SK-N-SH (cell line): ENCODE results near the gene EBNA1BP2. TPM values are rescaled to one million over a fixed set of nuclear protein-coding genes. Genes with fewer than 3 reads are reported as not detected.

Experiments used
- CTCF ChIA-PET: fragments of 300-600, 350-600 bp; formaldehyde crosslinking; extraction: SDS; loops from one replicate; lab custom pipeline; 2021; lab: Yijun Ruan, JAX
- POLR2A ChIA-PET: fragments of 350-600 bp; sonication (Branson Sonifier 250); formaldehyde crosslinking; extraction: SDS; loops from one replicate; lab custom pipeline; 2020; ENCODE audit warnings: antibody characterized with exemption, inconsistent platforms; lab: Yijun Ruan, JAX
- DNase-seq: peaks from one replicate; pipeline ENCODE4 v3.0.0; 2012
- H2AFZ ChIP-seq: fragments of 200-600 bp; sonication (generic); 2 replicates; pipeline ENCODE4 v1.8.1; 2016; ENCODE audit warnings: antibody characterized with exemption, mild to moderate bottlenecking, low read depth
- H3F3A ChIP-seq: fragments of 200-600 bp; sonication (generic); replicated peaks from 2 replicates; pipeline ENCODE3; 2016; ENCODE audit warnings: antibody characterized with exemption, mild to moderate bottlenecking; ENCODE audit not compliant: insufficient read depth
- H3K27ac ChIP-seq, 2 experiments: fragments of 200-500 bp in 1 of 2; fragments of 200-600 bp in 1 of 2; sonication (Bioruptor generic) in 1 of 2; sonication (generic), shearing (Covaris generic) in 1 of 2; 2 replicates each; pipeline versions ENCODE4 v1.5.1 to v1.6.1; 2014 to 2016; ENCODE audit warnings: low read depth in 2 of 2, inconsistent platforms in 1 of 2, low read length in 1 of 2, mild to moderate bottlenecking in 1 of 2, mixed read lengths in 1 of 2
- H3K27me3 ChIP-seq: fragments of 200-600 bp; sonication (generic), shearing (Covaris generic); 2 replicates; pipeline ENCODE4 v1.6.1; 2016; ENCODE audit warnings: mixed run types; ENCODE audit not compliant: insufficient read depth
- H3K36me3 ChIP-seq, 2 experiments: fragments of 200-500 bp in 1 of 2; fragments of 200-600 bp in 1 of 2; sonication (Bioruptor generic) in 1 of 2; sonication (generic) in 1 of 2; replicated peaks in 1 of 2; 2 replicates each; pipeline versions ENCODE3 to v1.5.1; 2014 to 2016; ENCODE audit warnings: low read length in 1 of 2, mild to moderate bottlenecking in 1 of 2; ENCODE audit not compliant: insufficient read depth in 2 of 2, control insufficient read depth in 1 of 2
- H3K4me1 ChIP-seq, 2 experiments: fragments of 200-500 bp in 1 of 2; fragments of 200-600 bp in 1 of 2; sonication (Bioruptor generic) in 1 of 2; sonication (generic), shearing (Covaris generic) in 1 of 2; 2 replicates each; pipeline versions ENCODE4 v1.5.1 to v1.6.1; 2014 to 2016; ENCODE audit warnings: low read depth in 1 of 2, low read length in 1 of 2, mixed run types in 1 of 2; ENCODE audit not compliant: insufficient read depth in 2 of 2, control insufficient read depth in 1 of 2
- H3K4me2 ChIP-seq: fragments of 200-600 bp; sonication (generic), shearing (Covaris generic); 2 replicates; pipeline ENCODE4 v1.6.1; 2017; ENCODE audit warnings: mixed run types
- H3K4me3 ChIP-seq, 2 experiments: fragments of 200-500 bp in 1 of 2; fragments of 200-600 bp in 1 of 2; sonication (Bioruptor generic) in 1 of 2; sonication (generic), shearing (Covaris generic) in 1 of 2; 2 replicates each; pipeline versions ENCODE4 v1.5.1 to v1.8.1; 2014 to 2016; ENCODE audit warnings: low read depth in 2 of 2, inconsistent platforms in 1 of 2, low read length in 1 of 2, mild to moderate bottlenecking in 1 of 2, mixed read lengths in 1 of 2, moderate library complexity in 1 of 2
- H3K79me2 ChIP-seq: fragments of 200-600 bp; sonication (generic); 2 replicates; pipeline ENCODE4 v1.8.1; 2017; ENCODE audit warnings: mild to moderate bottlenecking; ENCODE audit not compliant: insufficient read depth
- H3K9ac ChIP-seq: fragments of 200-600 bp; sonication (generic); 2 replicates; pipeline ENCODE4 v1.6.1; 2017; ENCODE audit warnings: mixed run types
- H3K9me2 ChIP-seq: fragments of 200-600 bp; sonication (generic); 2 replicates; pipeline ENCODE4 v1.6.1; 2017; ENCODE audit warnings: mixed run types
- H3K9me3 ChIP-seq: fragments of 200-600 bp; sonication (generic); 2 replicates; pipeline ENCODE4 v1.6.1; 2017; ENCODE audit warnings: mixed run types, mild to moderate bottlenecking, moderate library complexity
- H4K20me1 ChIP-seq: fragments of 200-600 bp; sonication (generic); 2 replicates; pipeline ENCODE4 v1.6.1; 2017; ENCODE audit warnings: mild to moderate bottlenecking, mixed run types; ENCODE audit not compliant: insufficient read depth
- CHD2 ChIP-seq: fragments of 150-350 bp; IDR thresholded peaks from 2 replicates; pipeline ENCODE4 v1.6.1; 2018; ENCODE audit warnings: low read length; ENCODE audit not compliant: partially characterized antibody
- CTCF ChIP-seq: fragments of 200-600 bp; sonication (generic); IDR thresholded peaks from 2 replicates; pipeline ENCODE4 v1.6.1; 2017; ENCODE audit warnings: antibody characterized with exemption, mild to moderate bottlenecking, moderate library complexity
- ELF1 ChIP-seq: IDR thresholded peaks from 2 replicates; pipeline ENCODE4 v1.4.0; 2012
- EP300 ChIP-seq, 2 experiments: IDR thresholded peaks; 2 replicates each; pipeline versions ENCODE4 v1.4.0 to v1.6.1; 2012; ENCODE audit warnings: borderline replicate concordance in 1 of 2, low read depth in 1 of 2, low read length in 1 of 2
- EZH2phosphoT487 ChIP-seq: fragments of 200-600 bp; sonication (generic); IDR thresholded peaks from 2 replicates; pipeline ENCODE4 v1.6.1; 2017; ENCODE audit warnings: low read depth, mixed run types, mild to moderate bottlenecking, antibody characterized with exemption, moderate library complexity, borderline replicate concordance
- FOSL2 ChIP-seq: IDR thresholded peaks from 2 replicates; pipeline ENCODE4 v1.4.0; 2012; ENCODE audit warnings: low read depth, mild to moderate bottlenecking, moderate library complexity, borderline replicate concordance
- FOXJ3 ChIP-seq: sonication (generic); formaldehyde crosslinking; IDR thresholded peaks from 2 replicates; pipeline ENCODE4 v1.5.1; 2020; ENCODE audit warnings: mild to moderate bottlenecking, missing genetic modification reagents
- FOXM1 ChIP-seq: IDR thresholded peaks from 2 replicates; pipeline ENCODE4 v1.4.0; 2012; ENCODE audit warnings: low read depth, mild to moderate bottlenecking
- GABPA ChIP-seq: IDR thresholded peaks from 2 replicates; pipeline ENCODE4 v1.4.0; 2012; ENCODE audit warnings: low read depth, mild to moderate bottlenecking
- GATA2 ChIP-seq: sonication (generic); formaldehyde crosslinking; IDR thresholded peaks from 2 replicates; pipeline ENCODE4 v1.5.0; 2020; ENCODE audit warnings: mild to moderate bottlenecking, missing genetic modification reagents
- JUND ChIP-seq: IDR thresholded peaks from 2 replicates; pipeline ENCODE4 v1.4.0; 2012
- MAX ChIP-seq: IDR thresholded peaks from 2 replicates; pipeline ENCODE4 v1.4.0; 2012; ENCODE audit warnings: low read depth
- MXI1 ChIP-seq: IDR thresholded peaks from 2 replicates; pipeline ENCODE4 v1.6.1; 2012; ENCODE audit warnings: mild to moderate bottlenecking, low read depth, low read length, improper control_type of control experiment
- NFIC ChIP-seq: IDR thresholded peaks from 2 replicates; pipeline ENCODE4 v1.4.0; 2012; ENCODE audit warnings: borderline replicate concordance
- NRF1 ChIP-seq: IDR thresholded peaks from 2 replicates; pipeline ENCODE4 v1.6.1; 2012; ENCODE audit warnings: low read depth, mild to moderate bottlenecking, low read length
- POLR2AphosphoS5 ChIP-seq: IDR thresholded peaks from 2 replicates; pipeline ENCODE4 v1.6.1; 2012; ENCODE audit warnings: low read depth, low read length
- RAD21 ChIP-seq: IDR thresholded peaks from 2 replicates; pipeline ENCODE4 v1.6.1; 2012; ENCODE audit warnings: mild to moderate bottlenecking, low read length
- REST ChIP-seq: IDR thresholded peaks from 2 replicates; pipeline ENCODE4 v1.6.1; 2012; ENCODE audit warnings: mild to moderate bottlenecking, low read depth, low read length, moderate library complexity
- RFX5 ChIP-seq: IDR thresholded peaks from 2 replicates; pipeline ENCODE4 v1.6.1; 2012; ENCODE audit warnings: mild to moderate bottlenecking, improper control_type of control experiment, low read length
- RXRA ChIP-seq: IDR thresholded peaks from 2 replicates; pipeline ENCODE4 v1.4.0; 2012; ENCODE audit warnings: low read depth, mild to moderate bottlenecking, borderline replicate concordance
- SMC3 ChIP-seq: IDR thresholded peaks from 2 replicates; pipeline ENCODE4 v1.6.1; 2012; ENCODE audit warnings: low read depth, low read length, improper control_type of control experiment
- TAF1 ChIP-seq: IDR thresholded peaks from 2 replicates; pipeline ENCODE4 v1.6.1; 2012; ENCODE audit warnings: low read depth, mild to moderate bottlenecking, low read length, moderate library complexity, borderline replicate concordance
- TCF12 ChIP-seq: IDR thresholded peaks from 2 replicates; pipeline ENCODE4 v1.4.0; 2012
- USF1 ChIP-seq: IDR thresholded peaks from 2 replicates; pipeline ENCODE4 v1.4.0; 2012; ENCODE audit warnings: low read depth, borderline replicate concordance
- YY1 ChIP-seq: IDR thresholded peaks from 2 replicates; pipeline ENCODE4 v1.4.0; 2012; ENCODE audit warnings: low read depth, mild to moderate bottlenecking
- WGBS: methylation state at CpG from one replicate; pipeline ENCODE4 v1.1.6; 2017; ENCODE audit warnings: low lambda C conversion rate; 5-methylcytosine and 5-hydroxymethylcytosine counted together
- polyA plus RNA-seq, 3 experiments: library from polyadenylated mRNA; depleted of rRNA; stranded (reverse); fragments of >200 nt; gene quantifications; 2 replicates each; pipeline ENCODE4 v1.2.3, GENCODE V29; 2012

EBNA1BP2 gene
- polyA plus RNA-seq, 1 of the 3 experiments (the other 2 are of a cell fraction), result 146 TPM

- TF ChIP-seq CTCF (no peak), TCF12 (no peak), JUND (no peak), EZH2phosphoT487 (no peak), SMC3 (no peak), POLR2AphosphoS5 (no peak), GATA2 (CRISPR knock-in tag) (no peak), MXI1 (no peak), YY1 (no peak), RXRA (no peak), FOSL2 (no peak), MAX (no peak)
Measured at GRCh38 chr1:43123031-43123430, 49.1 kb downstream of the EBNA1BP2 start (continued).

- no peaks in the 10 kb centered on the region for H3K79me2 ChIP-seq
- no peaks in the 10 kb centered on the region for H3K4me1 ChIP-seq
- no peaks in the 10 kb centered on the region for H3K9me3 ChIP-seq
- POLR2A ChIA-PET, result no interaction called here
- H3K36me3 ChIP-seq, result no peaks in the 10 kb centered on the region
- H3K4me2 ChIP-seq, result no peak overlapping the region
- no peak overlapping the region for H3K9ac ChIP-seq
- CTCF ChIA-PET, result no interaction called here
- no peaks in the 10 kb centered on the region for H3F3A ChIP-seq
- 64% methylated on average over 8 of the region's 8 CpGs for WGBS
- H3K27me3 ChIP-seq, result no peaks in the 10 kb centered on the region; the same call in 1 of the 2 replicates
- no peak overlapping the region for H2AFZ ChIP-seq
- no peak overlapping the region for H3K4me3 ChIP-seq
- TF ChIP-seq TAF1 (no peak), CHD2 (no peak), EZH2phosphoT487 (no peak), NRF1 (no peak), NFIC (no peak), POLR2AphosphoS5 (no peak), FOXJ3 (CRISPR knock-in tag) (no peak), SMC3 (no peak), GABPA (no peak), FOXM1 (no peak), REST (no peak), EP300 (IDR thresholded peaks at IDR 0.05; ENCODE audit: borderline replicate concordance in 1 of 2, low read depth in 1 of 2, low read length in 1 of 2) (no peak), USF1 (no peak), CTCF (no peak), ELF1 (no peak), TCF12 (no peak), RFX5 (no peak), FOSL2 (no peak), RAD21 (no peak)
- H4K20me1 ChIP-seq, result no peaks in the 10 kb centered on the region
- H3K27ac ChIP-seq, result no peak overlapping the region
- DNase-seq, result no peak
- H3K9me2 ChIP-seq, result no peaks in the 10 kb centered on the region
Measured at GRCh38 chr1:43121256-43121900, 50.7 kb downstream of the EBNA1BP2 start.
